ENCODE measurements around the gene FBXW10B.
"Not testable (repeated sequence)": the region's sequence is repeated elsewhere in the genome, so short reads cannot be mapped to it uniquely, and the experiment has no call there.

Gene FBXW10B

GRCh38 chr17:15576848-15577247 is 42.7 kb downstream of the FBXW10B start:
- H4K20me1 ChIP-seq, H3K27me3 ChIP-seq, H3K4me3 ChIP-seq, H3K36me3 ChIP-seq, H3K9me3 ChIP-seq, H3K4me1 ChIP-seq, H3K4me2 ChIP-seq, H3K27ac ChIP-seq, H3K9ac ChIP-seq: not testable (repeated sequence)

- not testable (repeated sequence) for H3K27ac ChIP-seq, H3K9me3 ChIP-seq, H3K9ac ChIP-seq, H3K4me2 ChIP-seq, H3K4me3 ChIP-seq, H3K27me3 ChIP-seq, H4K20me1 ChIP-seq, H3K4me1 ChIP-seq, H3K36me3 ChIP-seq
Observed at GRCh38 chr17:15574660-15575059, 44.8 kb downstream of the FBXW10B start.

GRCh38 chr17:15573870-15574269 is 45.6 kb downstream of the FBXW10B start:
- H3K4me3 ChIP-seq, H3K4me1 ChIP-seq, H3K9ac ChIP-seq, H3K4me2 ChIP-seq, H4K20me1 ChIP-seq, H3K27ac ChIP-seq, H3K9me3 ChIP-seq, H3K36me3 ChIP-seq, H3K27me3 ChIP-seq: not testable (repeated sequence)

Data from BLaER1 (cell line).